ENCODE measurements around the gene TGFBR3.

The TGFBR3 gene

GRCh38 chr1:91819038-91819788, 66.7 kb downstream of the TGFBR3 start:
- no peak for DNase-seq

- no peak for DNase-seq
These were observed 67.3 kb downstream of the TGFBR3 start for GRCh38 chr1:91818713-91818975.

- DNase-seq, result no peak
These were observed 68.6 kb downstream of the TGFBR3 start for GRCh38 chr1:91817211-91817905.

GRCh38 chr1:91816031-91816430, 69.9 kb downstream of the TGFBR3 start:
- DNase-seq, result no peak

- no peak for DNase-seq
These were observed 71.5 kb downstream of the TGFBR3 start for GRCh38 chr1:91814448-91814847.

- DNase-seq, result no peak
These were observed 72.1 kb downstream of the TGFBR3 start for GRCh38 chr1:91813813-91814212.

- DNase-seq, result no peak
These were observed 74.5 kb downstream of the TGFBR3 start for GRCh38 chr1:91811363-91812025.

- no peak for DNase-seq
These were observed 76.6 kb downstream of the TGFBR3 start for GRCh38 chr1:91809317-91809716.

GRCh38 chr1:91807921-91808620, 77.9 kb downstream of the TGFBR3 start:
- DNase-seq, result no peak

GRCh38 chr1:91806769-91807700, 78.9 kb downstream of the TGFBR3 start:
- DNase-seq, result no peak

- no peak for DNase-seq
These were observed 79.7 kb downstream of the TGFBR3 start for GRCh38 chr1:91806181-91806768.

- no peak for DNase-seq
These were observed 80.6 kb downstream of the TGFBR3 start for GRCh38 chr1:91805311-91805801.

- peak; percentile 19 for DNase-seq
These were observed 81.4 kb downstream of the TGFBR3 start for GRCh38 chr1:91804546-91805023.

- DNase-seq, result peak; percentile 88
These were observed 82.0 kb downstream of the TGFBR3 start for GRCh38 chr1:91803847-91804545.

- DNase-seq, result no peak
These were observed 82.8 kb downstream of the TGFBR3 start for GRCh38 chr1:91803123-91803522.

- no peak for DNase-seq
These were observed 84.3 kb downstream of the TGFBR3 start for GRCh38 chr1:91801496-91802115.

- DNase-seq, result no peak
These were observed 86.1 kb downstream of the TGFBR3 start for GRCh38 chr1:91799863-91800262.

- peak; percentile 9 for DNase-seq
These were observed 86.8 kb downstream of the TGFBR3 start for GRCh38 chr1:91799159-91799558.

- DNase-seq, result no peak
These were observed 87.2 kb downstream of the TGFBR3 start for GRCh38 chr1:91798740-91799139.

- no peak for DNase-seq
These were observed 87.7 kb downstream of the TGFBR3 start for GRCh38 chr1:91798241-91798648.

- DNase-seq, result no peak
These were observed 88.8 kb downstream of the TGFBR3 start for GRCh38 chr1:91797164-91797563.
